CD8-positive, alpha-beta memory T cell (primary cell): ENCODE results near the gene MEOX2. TPM values are rescaled to one million over a fixed set of nuclear protein-coding genes. Genes with fewer than 3 reads are reported as not detected.

Experiments used
- CTCF ChIA-PET: fragments of 350-600 bp; sonication (Branson Sonifier 250); formaldehyde crosslinking; loops from one replicate; lab custom pipeline; 2021; ENCODE audit warnings: antibody characterized with exemption; lab: Charles Lee
- POLR2A ChIA-PET: fragments of 350-600 bp; sonication (Branson Sonifier 250); formaldehyde crosslinking; loops from one replicate; lab custom pipeline; 2021; ENCODE audit warnings: antibody characterized with exemption; lab: Charles Lee
- DNase-seq, 5 donors: peaks; one replicate each; pipeline versions ENCODE4 v3.0.0 to v3.0.0-alpha.2; 2020 to 2022; ENCODE audit warnings: mixed read lengths in 1 of 5
- H3K27ac ChIP-seq: one replicate; pipeline ENCODE4 v1.7.0; 2013; ENCODE audit warnings: low read depth, mild to moderate bottlenecking, low read length, moderate library complexity
- H3K27me3 ChIP-seq: 2 replicates; pipeline ENCODE4 v1.7.0; 2013; ENCODE audit warnings: low read length, mild to moderate bottlenecking; ENCODE audit not compliant: insufficient read depth, poor library complexity, severe bottlenecking
- H3K36me3 ChIP-seq: 2 replicates; pipeline ENCODE4 v1.7.0; 2013; ENCODE audit warnings: mild to moderate bottlenecking, low read length, moderate library complexity; ENCODE audit not compliant: insufficient read depth
- H3K4me1 ChIP-seq: 2 replicates; pipeline ENCODE4 v1.7.0; 2013; ENCODE audit warnings: mild to moderate bottlenecking, low read length, moderate library complexity; ENCODE audit not compliant: insufficient read depth
- H3K4me3 ChIP-seq: 2 replicates; pipeline ENCODE4 v1.7.0; 2013; ENCODE audit warnings: mild to moderate bottlenecking, low read length
- H3K9me3 ChIP-seq: 2 replicates; pipeline ENCODE4 v1.7.0; 2013; ENCODE audit warnings: mild to moderate bottlenecking, low read length
- H3K27ac Mint-ChIP-seq, 8 donors: one replicate each; pipeline ENCODE4 v1.8.0; 2020 to 2021; ENCODE audit warnings: mixed read lengths in 8 of 8, mild to moderate bottlenecking in 6 of 8, inconsistent platforms in 3 of 8, moderate library complexity in 3 of 8
- H3K27me3 Mint-ChIP-seq, 2 donors: one replicate each; pipeline ENCODE4 v1.8.0; 2020 to 2021; ENCODE audit warnings: mixed read lengths in 2 of 2, mild to moderate bottlenecking in 1 of 2, moderate library complexity in 1 of 2
- H3K36me3 Mint-ChIP-seq, 3 donors: one replicate each; pipeline ENCODE4 v1.8.0; 2020 to 2021; ENCODE audit warnings: mixed read lengths in 3 of 3, inconsistent platforms in 1 of 3, mild to moderate bottlenecking in 1 of 3
- H3K4me1 Mint-ChIP-seq, 3 donors: one replicate each; pipeline ENCODE4 v1.8.0; 2020 to 2021; ENCODE audit warnings: mixed read lengths in 3 of 3, inconsistent platforms in 1 of 3, mild to moderate bottlenecking in 1 of 3
- H3K4me3 Mint-ChIP-seq, 7 donors: one replicate each; pipeline ENCODE4 v1.8.0; 2020 to 2021; ENCODE audit warnings: mixed read lengths in 7 of 7, mild to moderate bottlenecking in 6 of 7, moderate library complexity in 4 of 7, inconsistent platforms in 2 of 7
- H3K9me3 Mint-ChIP-seq, 5 donors: one replicate each; pipeline ENCODE4 v1.8.0; 2020 to 2022; ENCODE audit warnings: mixed read lengths in 5 of 5, mild to moderate bottlenecking in 3 of 5, moderate library complexity in 2 of 5, inconsistent platforms in 1 of 5
- polyA plus RNA-seq: library from polyadenylated mRNA; unstranded; fragments of 300-500 nt; fragmentation: Illumina TruSeq; gene quantifications from one replicate; pipeline ENCODE4 v1.2.3, GENCODE V29; 2021
- total RNA-seq, 2 experiments: library from RNA; stranded (reverse); gene quantifications; one replicate each; pipeline ENCODE4 v1.2.3, GENCODE V29; 2021

The MEOX2 gene
- total and polyA plus RNA-seq, 3 experiments from 2014 or later, result not detected

GRCh38 chr7:15652776-15653290 is 33.6 kb downstream of the MEOX2 start:
- POLR2A ChIA-PET, result no interaction called here
- no peaks in the 10 kb centered on the region for H3K27me3 Mint-ChIP-seq
- Histone ChIP-seq H3K4me1 (no peaks in the 10 kb centered on the region), H3K36me3 (no peaks in the 10 kb centered on the region), H3K9me3 (no peaks in the 10 kb centered on the region), H3K27me3 (no peaks in the 10 kb centered on the region), H3K27ac (no peak overlapping the region), H3K4me3 (no peak overlapping the region)
- no peaks in the 10 kb centered on the region for H3K4me1 Mint-ChIP-seq
- H3K4me3 Mint-ChIP-seq, result no peak overlapping the region
- no peak for DNase-seq
- no peaks in the 10 kb centered on the region for H3K36me3 Mint-ChIP-seq
- peaks cover 0 to 36% (median 6%) of the 10 kb centered on the region in 5 donors for H3K9me3 Mint-ChIP-seq
- CTCF ChIA-PET, result no interaction called here
- no peak overlapping the region for H3K27ac Mint-ChIP-seq

DNA sequence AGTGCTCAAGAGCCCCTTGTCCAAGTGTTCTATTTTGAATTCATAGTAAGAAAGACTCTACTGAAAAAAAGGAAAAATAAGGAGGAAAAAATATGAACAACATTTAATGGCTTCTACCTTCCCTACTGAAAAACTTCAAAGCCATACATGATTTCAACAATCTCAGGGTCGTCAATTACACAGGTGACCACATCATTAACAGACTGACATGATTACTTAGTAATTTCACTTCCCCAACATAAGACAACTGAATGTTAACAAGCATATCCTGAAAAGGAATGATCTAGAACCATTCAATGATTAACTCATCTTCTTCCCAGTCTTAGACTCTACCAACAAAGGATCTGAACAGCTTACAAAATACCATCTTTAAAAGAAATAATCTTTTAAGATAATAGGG is 34.8 kb downstream of the MEOX2 start:
- H3K27ac Mint-ChIP-seq, result no peak overlapping the region
- no peaks in the 10 kb centered on the region for H3K4me1 Mint-ChIP-seq
- POLR2A ChIA-PET, result no interaction called here
- H3K9me3 Mint-ChIP-seq, result peaks cover 0 to 24% (median 6%) of the 10 kb centered on the region in 5 donors
- H3K9me3 ChIP-seq, result no peaks in the 10 kb centered on the region
- no peak overlapping the region for H3K27ac ChIP-seq
- CTCF ChIA-PET, result no interaction called here
- no peaks in the 10 kb centered on the region for H3K27me3 Mint-ChIP-seq
- H3K27me3 ChIP-seq, result no peaks in the 10 kb centered on the region
- H3K36me3 Mint-ChIP-seq, result no peaks in the 10 kb centered on the region
- no peak overlapping the region for H3K4me3 ChIP-seq
- H3K4me3 Mint-ChIP-seq, result no peak overlapping the region
- H3K4me1 ChIP-seq, result no peaks in the 10 kb centered on the region
- H3K36me3 ChIP-seq, result no peaks in the 10 kb centered on the region
- no peak for DNase-seq

DNA sequence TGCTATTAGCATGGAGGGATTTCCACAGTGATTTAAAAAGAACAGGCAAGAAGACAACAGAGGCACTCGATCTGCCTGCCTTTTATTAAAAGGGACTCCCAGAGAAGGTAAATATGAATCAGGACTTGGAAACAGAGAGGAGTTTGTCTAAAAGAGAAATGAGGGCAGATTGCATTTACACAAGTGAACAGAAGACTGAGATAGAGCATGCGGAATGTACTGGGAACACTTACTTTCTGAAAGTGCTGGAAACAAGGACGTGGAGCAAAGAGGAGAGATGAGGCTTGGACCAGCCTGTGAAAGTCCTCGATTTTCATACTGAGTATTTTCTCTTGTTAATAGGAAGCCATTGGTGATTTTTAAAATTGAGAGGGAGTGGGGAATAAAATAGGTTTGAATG is 35.7 kb downstream of the MEOX2 start:
- no peak for DNase-seq
- H3K4me1 Mint-ChIP-seq, result no peaks in the 10 kb centered on the region
- H3K27me3 ChIP-seq, result no peaks in the 10 kb centered on the region
- no peak overlapping the region for H3K4me3 ChIP-seq
- no peaks in the 10 kb centered on the region for H3K36me3 Mint-ChIP-seq
- no peak overlapping the region for H3K4me3 Mint-ChIP-seq
- ChIA-PET CTCF (no interaction called here), POLR2A (no interaction called here)
- H3K36me3 ChIP-seq, result no peaks in the 10 kb centered on the region
- no peaks in the 10 kb centered on the region for H3K4me1 ChIP-seq
- H3K9me3 Mint-ChIP-seq, result peaks cover 0 to 15% (median 6%) of the 10 kb centered on the region in 5 donors
- H3K27me3 Mint-ChIP-seq, result no peaks in the 10 kb centered on the region
- no peak overlapping the region for H3K27ac ChIP-seq
- no peak overlapping the region for H3K27ac Mint-ChIP-seq
- H3K9me3 ChIP-seq, result no peaks in the 10 kb centered on the region

DNA sequence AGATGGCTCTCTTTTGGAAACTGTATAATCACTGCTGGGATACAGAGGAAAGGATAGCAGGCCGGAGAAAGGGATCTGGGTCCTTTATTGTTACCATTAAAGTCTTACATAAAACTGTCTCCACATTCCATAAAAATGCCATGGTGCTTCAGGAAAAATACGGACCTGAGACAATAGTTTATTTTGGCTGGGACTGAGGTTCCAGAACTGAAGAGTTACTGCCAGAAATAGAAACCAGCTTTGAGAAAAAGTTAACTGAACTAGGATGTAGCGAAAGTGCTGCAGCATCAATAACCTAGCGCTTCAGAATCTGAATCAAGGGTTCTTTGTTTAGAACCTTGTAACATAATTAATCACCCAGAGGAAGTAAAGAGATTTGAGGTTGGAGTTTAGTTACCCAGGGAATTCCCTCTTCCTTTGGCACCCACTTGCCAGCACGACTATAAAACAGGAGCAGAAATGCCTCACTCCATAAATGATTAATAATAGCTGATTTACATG is 38.0 kb downstream of the MEOX2 start:
- ChIA-PET POLR2A (no interaction called here), CTCF (no interaction called here)
- H3K4me1 ChIP-seq, result no peaks in the 10 kb centered on the region
- H3K27ac ChIP-seq, result no peak overlapping the region
- H3K36me3 Mint-ChIP-seq, result no peaks in the 10 kb centered on the region
- no peak for DNase-seq
- H3K4me1 Mint-ChIP-seq, result no peaks in the 10 kb centered on the region
- no peaks in the 10 kb centered on the region for H3K9me3 ChIP-seq
- H3K4me3 ChIP-seq, result no peak overlapping the region
- no peaks in the 10 kb centered on the region for H3K27me3 ChIP-seq
- no peaks in the 10 kb centered on the region for H3K36me3 ChIP-seq
- no peak overlapping the region for H3K4me3 Mint-ChIP-seq
- peaks cover 0 to 12% (median 6%) of the 10 kb centered on the region in 5 donors for H3K9me3 Mint-ChIP-seq
- H3K27ac Mint-ChIP-seq, result no peak overlapping the region
- no peaks in the 10 kb centered on the region for H3K27me3 Mint-ChIP-seq

DNA sequence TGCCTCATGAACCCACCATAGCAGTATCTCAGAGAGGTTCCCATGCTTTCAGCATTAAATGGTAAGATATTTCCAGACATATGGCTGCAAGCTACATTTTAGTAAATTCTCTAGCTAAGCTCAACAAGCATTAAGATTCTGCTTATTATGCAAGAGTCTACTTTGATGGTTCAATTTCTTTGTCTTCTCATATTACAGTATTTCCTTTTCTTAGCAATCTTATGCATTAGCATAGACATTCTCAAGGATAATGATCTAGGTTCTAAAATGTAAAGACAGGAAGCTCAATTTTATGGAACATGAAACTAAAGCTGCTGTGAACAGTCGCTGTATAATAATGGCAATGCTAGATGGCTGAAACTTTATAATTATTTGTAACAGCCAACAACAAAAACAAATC is 39.2 kb downstream of the MEOX2 start:
- Histone ChIP-seq H3K27me3 (no peaks in the 10 kb centered on the region), H3K4me3 (no peak overlapping the region), H3K9me3 (no peaks in the 10 kb centered on the region), H3K36me3 (no peaks in the 10 kb centered on the region), H3K27ac (no peak overlapping the region), H3K4me1 (no peaks in the 10 kb centered on the region)
- Mint-ChIP-seq H3K9me3 (peaks cover 2 to 15% (median 6%) of the 10 kb centered on the region in 5 donors), H3K27ac (no peak overlapping the region), H3K4me1 (no peaks in the 10 kb centered on the region), H3K36me3 (no peaks in the 10 kb centered on the region), H3K27me3 (no peaks in the 10 kb centered on the region), H3K4me3 (no peak overlapping the region)
- ChIA-PET CTCF (no interaction called here), POLR2A (no interaction called here)
- DNase-seq, result no peak

GRCh38 chr7:15643000-15643705 is 43.3 kb downstream of the MEOX2 start:
- Histone ChIP-seq H3K4me1 (no peaks in the 10 kb centered on the region), H3K27me3 (no peaks in the 10 kb centered on the region), H3K36me3 (no peaks in the 10 kb centered on the region), H3K9me3 (no peaks in the 10 kb centered on the region), H3K4me3 (no peak overlapping the region), H3K27ac (no peak overlapping the region)
- H3K27ac Mint-ChIP-seq, result no peak overlapping the region
- peaks cover 8 to 22% (median 13%) of the 10 kb centered on the region in 5 donors for H3K9me3 Mint-ChIP-seq
- POLR2A ChIA-PET, result no interaction called here
- no peaks in the 10 kb centered on the region for H3K36me3 Mint-ChIP-seq
- CTCF ChIA-PET, result no interaction called here
- no peaks in the 10 kb centered on the region for H3K4me1 Mint-ChIP-seq
- H3K27me3 Mint-ChIP-seq, result no peaks in the 10 kb centered on the region
- DNase-seq, result no peak
- no peak overlapping the region for H3K4me3 Mint-ChIP-seq

GRCh38 chr7:15628876-15629275 is 57.6 kb downstream of the MEOX2 start:
- no peaks in the 10 kb centered on the region for H3K36me3 ChIP-seq
- H3K4me1 ChIP-seq, result no peaks in the 10 kb centered on the region
- H3K4me3 Mint-ChIP-seq, result no peak overlapping the region
- no peak for DNase-seq
- ChIA-PET CTCF (no interaction called here), POLR2A (no interaction called here)
- no peaks in the 10 kb centered on the region for H3K9me3 ChIP-seq
- no peaks in the 10 kb centered on the region for H3K4me1 Mint-ChIP-seq
- no peaks in the 10 kb centered on the region for H3K27me3 ChIP-seq
- no peak overlapping the region for H3K27ac ChIP-seq
- H3K4me3 ChIP-seq, result no peak overlapping the region
- no peaks in the 10 kb centered on the region for H3K27me3 Mint-ChIP-seq
- H3K9me3 Mint-ChIP-seq, result peaks cover 0 to 10% (median 4%) of the 10 kb centered on the region in 5 donors
- H3K36me3 Mint-ChIP-seq, result no peaks in the 10 kb centered on the region
- H3K27ac Mint-ChIP-seq, result no peak overlapping the region

GRCh38 chr7:15626041-15626440 is 60.4 kb downstream of the MEOX2 start:
- H3K36me3 ChIP-seq, result no peaks in the 10 kb centered on the region
- H3K4me3 ChIP-seq, result no peak overlapping the region
- no peak overlapping the region for H3K27ac ChIP-seq
- H3K27me3 ChIP-seq, result no peaks in the 10 kb centered on the region
- POLR2A ChIA-PET, result no interaction called here
- Mint-ChIP-seq H3K36me3 (no peaks in the 10 kb centered on the region), H3K4me1 (no peaks in the 10 kb centered on the region), H3K9me3 (peaks cover 0 to 21% (median 5%) of the 10 kb centered on the region in 5 donors), H3K27me3 (no peaks in the 10 kb centered on the region), H3K4me3 (no peak overlapping the region), H3K27ac (no peak overlapping the region)
- CTCF ChIA-PET, result no interaction called here
- no peaks in the 10 kb centered on the region for H3K9me3 ChIP-seq
- H3K4me1 ChIP-seq, result no peaks in the 10 kb centered on the region
- no peak for DNase-seq
